Measurements from ENCODE around the gene FGGY.

- TF ChIP-seq POLR2AphosphoS5 (IDR thresholded peaks at IDR 0.05; ENCODE audit: borderline replicate concordance, low read depth, low read length) (no peak), EZH2 (IDR thresholded peaks at IDR 0.05) (no peak), FOXP2 (optimal IDR thresholded peaks at IDR 0.05; ENCODE audit: control extremely low read depth, extremely low read length, insufficient read depth) (no peak)
Observed at GRCh38 chr1:59601811-59602210, 304.9 kb downstream of the FGGY start.
